Loucy (cell line): ENCODE results near the gene COX6B2.

ENCODE experiments used
- H2AFZ ChIP-seq: fragments of 200-600 bp; sonication (generic); 2 replicates; pipeline ENCODE4 v1.6.0; 2016; ENCODE audit warnings: antibody characterized with exemption, mild to moderate bottlenecking, low read length, moderate library complexity
- H3F3A ChIP-seq: fragments of 200-600 bp; 2 replicates; pipeline ENCODE4 v1.6.0; 2016; ENCODE audit warnings: antibody characterized with exemption, low read depth, mild to moderate bottlenecking
- H3K27me3 ChIP-seq: fragments of 200-600 bp; sonication (generic); 2 replicates; pipeline ENCODE4 v1.6.1; 2014; ENCODE audit warnings: low read length, mild to moderate bottlenecking; ENCODE audit not compliant: insufficient read depth, poor library complexity, severe bottlenecking
- H3K36me3 ChIP-seq: fragments of 200-600 bp; sonication (generic); 2 replicates; pipeline ENCODE4 v1.6.1; 2016; ENCODE audit warnings: low read length; ENCODE audit not compliant: insufficient read depth
- H3K4me1 ChIP-seq: fragments of 200-600 bp; sonication (generic); 2 replicates; pipeline ENCODE4 v1.5.1; 2014; ENCODE audit warnings: low read length, mild to moderate bottlenecking; ENCODE audit not compliant: insufficient read depth, poor library complexity, severe bottlenecking
- H3K4me2 ChIP-seq: fragments of 200-600 bp; sonication (generic); 2 replicates; pipeline ENCODE4 v1.6.0; 2014; ENCODE audit warnings: antibody characterized with exemption, low read length, low read depth, mild to moderate bottlenecking; ENCODE audit not compliant: poor library complexity, severe bottlenecking
- H3K4me3 ChIP-seq: fragments of 200-600 bp; sonication (generic); 2 replicates; pipeline ENCODE4 v1.5.1; 2014; ENCODE audit warnings: low read length, mild to moderate bottlenecking, mixed read lengths; ENCODE audit not compliant: poor library complexity, severe bottlenecking
- H3K79me2 ChIP-seq: fragments of 200-600 bp; sonication (generic); 2 replicates; pipeline ENCODE4 v1.6.1; 2014; ENCODE audit warnings: low read length; ENCODE audit not compliant: insufficient read depth
- H3K9ac ChIP-seq: fragments of 200-600 bp; sonication (generic); 2 replicates; pipeline ENCODE4 v1.6.0; 2014; ENCODE audit warnings: mild to moderate bottlenecking, low read depth, low read length, moderate library complexity; ENCODE audit not compliant: poor library complexity, severe bottlenecking
- H3K9me2 ChIP-seq: fragments of 200-600 bp; sonication (generic); replicated peaks from 2 replicates; pipeline ENCODE4 v1.6.1; 2016; ENCODE audit warnings: low read depth, low read length, mixed read lengths
- H3K9me3 ChIP-seq: fragments of 200-600 bp; sonication (generic); 2 replicates; pipeline ENCODE4 v1.6.1; 2014; ENCODE audit warnings: mild to moderate bottlenecking, antibody characterized with exemption, low read length, low read depth; ENCODE audit not compliant: insufficient read depth
- H4K20me1 ChIP-seq: fragments of 200-600 bp; sonication (generic); 2 replicates; pipeline ENCODE4 v1.6.0; 2014; ENCODE audit warnings: antibody characterized with exemption, low read length, mild to moderate bottlenecking; ENCODE audit not compliant: insufficient read depth, poor library complexity, severe bottlenecking
- CTCF ChIP-seq: fragments of 200-600 bp; sonication (generic); conservative IDR thresholded peaks from 2 replicates; pipeline ENCODE4 v1.5.1; 2014; ENCODE audit warnings: mild to moderate bottlenecking, antibody characterized with exemption, low read length
- EZH2phosphoT487 ChIP-seq: fragments of 200-600 bp; IDR thresholded peaks from 2 replicates; pipeline ENCODE4 v1.6.1; 2018; ENCODE audit warnings: antibody characterized with exemption, mild to moderate bottlenecking, moderate library complexity, borderline replicate concordance

COX6B2 gene

GRCh38 chr19:55368106-55368505, 13.6 kb upstream of the COX6B2 start:
- Histone ChIP-seq H3F3A (no peaks in the 10 kb centered on the region), H3K27me3 (no peaks in the 10 kb centered on the region), H3K4me3 (no peak overlapping the region), H2AFZ (no peak overlapping the region), H3K79me2 (no peaks in the 10 kb centered on the region), H3K9me2 (no peaks in the 10 kb centered on the region), H3K9ac (no peak overlapping the region), H3K9me3 (no peaks in the 10 kb centered on the region), H3K36me3 (no peaks in the 10 kb centered on the region), H4K20me1 (no peaks in the 10 kb centered on the region), H3K4me2 (no peak overlapping the region), H3K4me1 (no peaks in the 10 kb centered on the region)
- TF ChIP-seq CTCF, result no peak
- no peak for TF ChIP-seq EZH2phosphoT487

GRCh38 chr19:55366790-55367189, 12.3 kb upstream of the COX6B2 start:
- Histone ChIP-seq H3F3A (no peaks in the 10 kb centered on the region), H3K27me3 (no peaks in the 10 kb centered on the region), H3K9ac (no peak overlapping the region), H4K20me1 (no peaks in the 10 kb centered on the region), H3K9me2 (no peaks in the 10 kb centered on the region), H3K9me3 (no peaks in the 10 kb centered on the region), H3K79me2 (no peaks in the 10 kb centered on the region), H3K4me3 (no peak overlapping the region), H2AFZ (no peak overlapping the region), H3K4me2 (no peak overlapping the region), H3K4me1 (no peaks in the 10 kb centered on the region), H3K36me3 (no peaks in the 10 kb centered on the region)
- TF ChIP-seq CTCF, result no peak
- no peak for TF ChIP-seq EZH2phosphoT487

DNA sequence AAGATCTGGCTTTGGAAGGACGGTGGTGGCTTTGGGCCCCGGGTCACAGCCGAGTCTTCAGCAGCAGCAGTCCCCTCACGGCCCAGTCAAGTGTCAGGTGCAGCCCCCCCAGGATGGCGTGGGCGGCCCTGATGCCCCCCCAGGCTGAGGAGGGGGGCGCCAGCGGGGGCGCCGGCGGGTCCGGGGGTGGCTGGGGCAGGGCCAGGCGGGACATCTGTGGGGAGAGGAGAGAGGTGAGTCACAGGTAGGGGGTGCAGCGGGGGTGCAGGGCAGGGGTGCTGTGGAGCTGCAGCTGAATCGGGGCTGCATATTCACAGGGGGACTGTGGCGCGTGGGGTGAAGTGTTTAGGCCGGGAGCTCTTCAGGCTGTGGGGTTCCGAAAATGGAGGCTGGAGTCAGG, 11.4 kb upstream of the COX6B2 start:
- Histone ChIP-seq H3K4me2 (no peak overlapping the region), H3K27me3 (no peaks in the 10 kb centered on the region), H3K79me2 (no peaks in the 10 kb centered on the region), H3K9ac (no peak overlapping the region), H3K9me2 (no peaks in the 10 kb centered on the region), H3K36me3 (no peaks in the 10 kb centered on the region), H3F3A (no peaks in the 10 kb centered on the region), H3K4me3 (no peak overlapping the region), H3K9me3 (no peaks in the 10 kb centered on the region), H3K4me1 (no peaks in the 10 kb centered on the region), H2AFZ (no peak overlapping the region), H4K20me1 (no peaks in the 10 kb centered on the region)
- TF ChIP-seq CTCF, result no peak
- TF ChIP-seq EZH2phosphoT487, result no peak
